ENCODE results near the gene MEIG1.
"Not testable (repeated sequence)": the region's sequence is repeated elsewhere in the genome, so short reads cannot be mapped to it uniquely, and the experiment has no call there.

The MEIG1 gene, protein sequence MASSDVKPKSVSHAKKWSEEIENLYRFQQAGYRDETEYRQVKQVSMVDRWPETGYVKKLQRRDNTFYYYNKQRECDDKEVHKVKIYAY

DNA sequence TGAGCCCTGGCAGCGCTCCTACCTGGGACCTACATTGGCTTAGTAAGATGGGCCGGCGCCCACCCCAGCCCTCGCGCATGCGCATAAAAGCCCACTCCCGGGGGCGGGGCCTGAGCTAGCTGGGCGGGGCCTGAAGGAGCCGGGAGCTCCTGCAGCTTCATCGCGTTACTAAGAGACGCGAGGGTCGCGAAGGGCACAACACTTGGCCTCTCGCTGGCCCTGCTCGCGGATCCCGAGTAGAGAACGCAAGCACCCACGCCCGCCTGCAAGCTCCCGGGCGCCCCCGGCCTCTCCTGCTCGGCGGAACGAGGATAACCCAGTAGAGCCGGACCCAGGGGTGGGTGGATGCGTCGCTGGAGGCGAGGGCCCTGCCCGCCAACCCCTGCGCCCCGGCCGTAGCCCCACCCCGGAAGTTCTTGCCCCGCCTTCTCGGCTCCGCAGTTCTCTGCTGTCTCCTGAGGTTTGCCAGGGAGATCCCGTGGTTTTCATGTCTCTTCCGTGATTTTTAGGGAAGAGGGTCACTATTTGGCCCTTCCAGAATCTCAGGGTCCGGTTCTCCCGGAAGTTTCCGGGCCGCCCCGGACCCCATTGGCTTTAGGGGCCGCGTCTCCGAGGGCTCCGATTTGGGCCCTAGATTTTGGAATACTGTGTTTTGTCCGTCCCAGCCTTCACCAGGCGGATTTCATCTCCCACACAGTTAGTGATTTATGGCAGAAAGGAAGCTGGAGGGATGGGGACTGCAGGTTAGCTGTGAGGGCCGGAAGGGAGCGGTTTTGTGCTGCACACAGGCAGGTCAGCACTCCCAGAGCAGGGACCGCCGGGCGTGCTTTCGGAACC, at the start of gene MEIG1:
Gene MEIG1 (plus strand): TSS at position 168 of the 837 bp plus-strand sequence. CDS start 7,081 bp downstream, outside the sequence.
- peak; percentile 92 for DNase-seq (ENCODE audit: low spot score)

DNA sequence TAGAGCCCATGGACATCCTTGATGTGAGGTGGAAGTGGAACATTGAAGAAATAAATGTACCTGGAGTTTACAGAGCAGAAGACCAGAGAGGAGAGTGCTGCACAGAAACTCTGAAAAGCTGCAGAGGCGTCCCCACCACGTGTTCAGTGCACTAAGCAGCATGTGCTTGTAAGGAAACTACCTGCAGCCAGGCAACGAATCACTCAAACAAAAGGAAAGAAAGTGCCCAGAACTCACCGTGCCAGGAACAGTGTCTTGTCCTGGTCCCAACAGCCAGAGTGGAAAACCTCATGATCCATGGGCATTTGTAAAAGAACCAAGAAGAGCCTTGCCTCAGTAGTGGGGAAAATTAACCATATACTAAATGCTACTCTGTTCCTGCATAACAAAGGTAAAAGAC, 48.2 kb upstream of the MEIG1 start:
- DNase-seq (ENCODE audit: low spot score) = no peak

DNA sequence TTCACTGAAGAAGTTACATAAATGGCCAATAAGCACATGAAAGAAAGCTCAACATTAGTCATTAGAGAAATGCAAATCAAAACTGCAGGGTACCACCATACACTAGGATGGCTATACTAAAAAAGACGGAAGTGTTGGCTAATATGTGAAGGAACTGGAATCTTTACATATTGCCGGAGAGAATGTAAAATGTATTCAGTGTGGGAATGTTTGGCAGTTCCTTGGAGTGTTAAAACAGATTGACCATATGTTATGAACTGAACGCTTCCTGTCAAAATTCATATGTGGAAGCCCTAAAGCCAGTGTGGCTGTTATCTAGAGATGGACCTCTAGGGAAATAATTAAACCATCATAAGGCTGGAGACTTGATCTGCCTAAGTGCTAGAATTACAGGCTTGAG, 47.4 kb upstream of the MEIG1 start:
- DNase-seq (ENCODE audit: low spot score) = no peak

DNA sequence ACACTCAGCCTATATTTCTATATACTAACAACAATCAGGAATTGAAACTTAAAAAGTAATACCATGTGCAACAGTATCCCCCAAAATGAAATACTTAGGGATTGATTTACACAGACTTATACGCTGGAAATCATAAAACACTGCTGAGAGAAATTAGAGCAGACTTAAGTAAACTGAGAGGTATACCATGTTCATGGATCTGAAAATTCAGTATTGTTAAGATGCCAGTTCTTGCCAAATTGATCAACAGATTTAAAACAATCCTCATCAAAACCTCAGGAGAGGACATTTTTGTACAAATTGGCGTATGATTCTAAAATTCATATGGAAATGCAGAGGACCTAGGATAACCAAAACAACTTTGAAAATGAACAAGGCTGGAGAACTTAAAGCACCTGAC, 42.6 kb upstream of the MEIG1 start:
- no peak for DNase-seq (ENCODE audit: low spot score)

DNA sequence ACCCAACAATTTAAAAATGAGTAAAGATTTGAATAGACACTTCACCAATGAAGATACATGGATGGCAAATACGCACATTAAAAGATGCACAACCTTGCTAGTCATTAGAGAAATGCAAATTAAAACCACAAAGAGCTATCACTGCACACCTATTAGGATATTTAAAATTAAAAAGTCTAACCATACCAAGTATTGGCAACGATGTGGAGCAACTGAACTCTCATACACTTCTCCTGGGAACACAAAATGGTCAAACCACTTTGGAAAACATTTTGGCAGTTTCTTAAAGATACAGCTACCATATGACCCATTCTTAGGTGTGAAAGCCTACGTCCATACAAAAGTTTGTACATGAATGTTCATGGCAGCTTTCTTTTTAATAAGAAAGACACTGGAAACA, 41.4 kb upstream of the MEIG1 start:
- no peak for DNase-seq (ENCODE audit: low spot score)

DNA sequence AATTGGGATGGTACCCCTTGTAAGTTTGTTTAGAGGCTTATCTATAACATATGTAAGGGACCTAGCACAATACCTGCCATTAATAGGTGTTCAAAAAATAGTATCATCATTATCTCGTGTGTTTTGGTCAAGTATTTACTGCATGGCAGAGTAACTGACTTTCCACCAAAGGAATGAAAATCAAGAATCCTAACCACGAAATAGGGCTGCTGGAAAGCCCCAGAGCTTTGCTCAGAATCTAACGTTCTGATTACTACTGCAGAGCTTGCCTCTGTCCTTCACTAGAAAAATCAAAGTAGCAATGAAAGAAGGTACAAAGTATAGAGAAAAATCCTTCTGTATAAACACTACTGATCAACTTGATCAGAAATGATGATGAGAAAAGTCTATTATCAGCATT, 40.2 kb upstream of the MEIG1 start:
- no peak for DNase-seq (ENCODE audit: low spot score)

DNA sequence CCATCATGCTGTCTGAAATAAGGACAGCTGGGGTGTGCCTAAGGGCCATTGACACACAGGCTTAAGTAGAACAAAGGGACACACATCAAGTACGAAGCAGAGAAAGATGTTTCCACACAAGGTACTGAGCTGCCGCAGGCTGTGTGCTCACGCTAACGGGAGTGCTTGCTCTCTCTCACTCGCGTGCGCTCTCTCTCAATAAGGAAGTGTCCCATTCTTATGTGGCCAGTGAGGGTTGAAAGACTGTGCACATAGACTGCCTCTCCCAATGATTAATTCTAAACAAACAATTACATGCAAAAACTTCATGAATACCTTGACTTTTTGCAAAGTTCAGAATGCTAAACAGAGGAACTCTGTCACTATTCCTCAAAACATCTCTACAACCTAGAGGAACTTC, 35.2 kb upstream of the MEIG1 start:
- DNase-seq (ENCODE audit: low spot score) = no peak

DNA sequence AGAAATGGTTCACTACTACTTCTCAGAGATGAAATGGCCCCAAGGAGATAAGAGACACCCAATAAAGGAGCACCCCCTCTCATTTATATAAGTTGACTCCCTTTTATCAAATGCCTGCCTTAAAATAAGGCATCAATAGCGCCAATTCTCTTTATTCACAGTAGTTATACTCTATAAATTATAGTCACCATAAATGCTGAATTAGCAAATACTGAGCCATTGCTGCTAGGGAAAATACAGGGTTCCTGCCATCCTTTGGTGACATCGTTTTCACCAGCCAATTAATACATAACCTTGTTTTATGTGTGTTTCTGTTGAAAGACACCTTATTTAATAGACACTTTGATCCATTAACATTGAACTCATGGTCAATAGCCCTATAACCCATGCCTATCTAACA, 33.9 kb upstream of the MEIG1 start:
- DNase-seq (ENCODE audit: low spot score) = no peak

DNA sequence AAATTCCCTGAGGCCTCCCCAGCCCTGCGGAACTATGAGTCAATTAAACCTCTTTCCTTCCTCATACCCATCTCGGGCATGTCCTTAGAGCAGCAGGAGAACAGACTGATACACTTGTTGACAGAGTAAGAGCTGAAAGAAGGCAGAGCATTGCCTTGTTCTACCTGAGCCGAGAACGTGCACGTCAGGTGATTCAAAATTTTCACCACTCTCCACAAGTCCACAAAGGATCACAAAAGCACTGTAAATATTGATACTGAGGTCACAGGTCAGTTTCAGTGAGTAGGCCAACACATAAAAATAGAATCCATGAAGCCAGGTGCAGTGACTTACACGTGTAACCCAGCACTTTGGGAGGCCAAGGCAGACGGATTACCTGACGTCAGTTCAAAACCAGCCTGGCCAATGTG, 33.1 kb upstream of the MEIG1 start:
- no peak for DNase-seq (ENCODE audit: low spot score)

DNA sequence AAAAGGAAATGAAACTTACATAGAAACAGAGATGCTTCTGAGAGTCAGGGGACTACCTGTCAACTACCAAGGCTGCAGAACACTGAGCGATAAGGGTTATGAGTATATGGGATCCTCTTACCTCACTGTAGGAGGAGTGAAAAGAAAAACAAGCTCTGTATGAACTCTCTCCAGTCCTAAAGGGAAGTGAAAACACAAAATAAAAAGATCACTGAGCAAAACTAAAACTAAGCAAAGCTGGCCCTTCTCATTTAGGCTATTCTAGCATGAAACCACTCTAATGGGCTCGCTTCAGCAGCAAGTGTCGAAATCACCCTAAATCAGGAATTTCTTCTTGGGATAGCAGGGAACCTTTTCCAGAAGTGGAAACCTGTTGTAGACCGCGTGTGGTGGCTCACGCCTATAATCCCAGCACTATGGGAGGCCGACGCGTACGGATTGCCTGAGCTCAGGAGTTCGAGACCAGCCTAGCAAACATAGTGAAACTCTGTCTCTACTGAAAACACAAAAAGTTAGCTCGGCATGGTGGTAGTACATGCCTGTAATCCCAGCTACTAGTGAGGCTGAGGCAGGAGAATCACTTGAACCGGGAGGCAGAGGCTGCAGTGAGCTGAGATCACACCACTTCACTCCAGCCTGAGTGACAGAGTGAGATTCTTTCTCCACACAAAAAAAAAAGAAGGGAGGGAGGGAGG, 32.3 kb upstream of the MEIG1 start:
- DNase-seq (ENCODE audit: low spot score) = peak; percentile 17

DNA sequence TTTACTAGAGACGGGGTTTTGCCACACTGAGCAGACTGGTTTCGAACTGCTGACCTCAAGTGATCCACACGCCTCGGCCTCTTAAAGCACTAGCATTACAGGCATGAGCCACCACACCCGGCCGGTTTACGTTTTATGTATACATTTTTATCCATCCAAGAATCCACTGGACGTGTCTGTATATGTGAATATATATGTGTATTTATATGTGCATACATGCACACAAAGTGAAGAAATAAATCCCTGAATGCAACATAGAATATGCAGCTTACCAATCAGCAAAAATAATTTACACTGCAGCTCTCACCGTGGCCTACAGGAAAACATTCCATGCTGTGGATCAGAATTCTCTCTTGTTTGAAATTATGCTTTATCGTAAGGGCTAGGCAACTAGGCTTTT, 28.6 kb upstream of the MEIG1 start:
- DNase-seq (ENCODE audit: low spot score) = no peak

- DNase-seq (ENCODE audit: low spot score) = no peak
These were observed 22.6 kb upstream of the MEIG1 start for GRCh38 chr10:14936584-14936983.

DNA sequence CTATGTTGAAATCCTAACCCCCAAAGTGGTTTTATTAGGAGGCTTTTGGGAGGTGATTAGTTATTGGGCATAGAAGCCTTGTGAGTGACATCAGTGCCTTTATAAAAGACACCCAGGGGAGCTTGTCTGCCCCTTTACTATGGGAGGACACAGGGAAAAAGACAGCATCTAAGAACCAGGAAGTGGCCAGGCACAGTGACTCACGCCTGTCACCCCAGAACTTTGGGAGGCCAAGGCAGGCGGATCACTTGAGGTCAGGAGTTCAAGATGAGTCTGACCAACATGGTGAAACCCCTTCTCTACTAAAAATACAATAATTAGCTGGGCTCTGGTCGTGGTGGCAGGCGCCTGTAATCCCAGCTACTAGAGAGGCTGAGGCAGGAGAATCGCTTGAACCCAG, 20.2 kb upstream of the MEIG1 start:
- not testable (repeated sequence) for DNase-seq (ENCODE audit: low spot score)

GRCh38 chr10:14942147-14942949, 16.8 kb upstream of the MEIG1 start:
- not testable (repeated sequence) for DNase-seq (ENCODE audit: low spot score)

GRCh38 chr10:14942950-14943338, 16.2 kb upstream of the MEIG1 start:
- not testable (repeated sequence) for DNase-seq (ENCODE audit: low spot score)

GRCh38 chr10:14945108-14945507, 14.1 kb upstream of the MEIG1 start:
- DNase-seq (ENCODE audit: low spot score) = no peak

DNA sequence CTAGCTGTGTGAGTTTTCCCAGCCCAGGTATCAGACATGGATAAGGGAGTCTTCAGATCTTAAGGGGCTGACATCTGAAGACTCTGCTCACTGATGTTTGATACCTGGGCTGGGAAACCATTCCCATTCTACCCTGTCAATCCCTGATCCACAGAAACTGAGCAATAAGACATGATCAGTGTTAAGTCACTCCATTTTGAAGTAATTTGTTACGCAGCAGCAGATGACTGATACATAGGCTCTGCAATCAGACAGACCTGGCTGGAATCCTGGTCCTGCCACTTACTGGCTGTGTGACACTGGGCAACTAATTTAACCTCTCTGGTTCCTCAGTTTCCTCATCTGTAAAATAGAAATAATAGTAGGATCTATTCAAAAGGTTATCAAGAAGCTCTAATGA, 11.9 kb upstream of the MEIG1 start:
- no peak for DNase-seq (ENCODE audit: low spot score)

DNA sequence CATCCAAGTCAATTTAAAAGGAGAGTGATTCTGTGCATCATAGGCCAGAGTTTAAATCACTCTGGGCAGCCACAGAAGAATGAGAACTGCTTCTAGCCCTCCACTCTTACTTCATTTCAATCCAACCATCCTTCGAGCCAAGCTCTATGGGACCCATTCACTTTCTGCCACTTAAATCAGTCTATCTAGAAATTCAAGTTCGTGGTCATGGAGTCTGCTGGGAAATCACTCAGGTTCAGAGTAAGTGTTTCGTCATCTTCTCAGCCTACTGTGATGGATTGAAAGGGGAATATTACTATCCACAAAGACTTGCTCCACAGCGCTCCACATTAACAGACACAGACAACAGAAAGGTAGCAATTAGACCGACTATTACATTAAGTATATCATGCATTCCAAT, 9.9 kb upstream of the MEIG1 start:
- DNase-seq (ENCODE audit: low spot score) = no peak

- DNase-seq (ENCODE audit: low spot score) = no peak
These were observed 6.3 kb upstream of the MEIG1 start for GRCh38 chr10:14952851-14953423.

- DNase-seq (ENCODE audit: low spot score) = peak; percentile 28
These were observed 5.7 kb upstream of the MEIG1 start for GRCh38 chr10:14953424-14954000.

DNA sequence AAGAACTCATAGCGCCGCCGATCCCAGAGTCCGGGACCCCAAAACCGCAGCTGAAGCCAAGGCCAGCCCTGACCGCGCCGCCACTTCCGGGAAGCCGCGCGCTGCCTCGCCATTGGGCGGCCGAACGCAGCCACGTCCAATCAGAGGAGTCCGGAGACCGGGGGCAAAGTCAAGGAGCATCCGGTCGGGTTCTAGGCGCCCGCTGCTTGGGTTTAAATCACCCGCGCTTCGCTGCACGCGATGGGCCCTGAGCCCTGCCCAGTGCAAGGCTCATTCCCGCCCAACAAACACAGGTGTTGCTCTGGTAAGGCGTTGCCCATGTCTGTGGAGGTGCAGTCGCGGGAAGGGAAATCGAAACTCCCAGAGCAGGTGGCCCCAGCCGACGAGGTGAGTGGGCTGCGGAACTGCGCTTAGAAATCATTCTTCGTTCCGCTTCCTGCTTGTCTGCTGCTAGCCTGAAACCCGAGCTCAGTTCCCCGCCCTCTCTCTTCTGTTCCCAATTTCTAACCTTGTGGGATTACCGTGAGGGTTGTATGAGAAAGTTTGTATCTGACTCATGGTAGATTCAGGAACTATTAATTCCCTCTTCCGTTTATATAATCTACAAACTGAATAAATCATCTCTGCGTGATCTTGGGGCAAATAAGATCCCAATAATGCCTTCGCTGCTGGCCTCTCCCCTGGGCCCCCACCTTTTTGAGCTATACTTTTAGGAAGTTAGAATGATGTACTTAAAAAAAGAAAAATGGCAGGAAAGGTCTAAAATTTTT, 5.0 kb upstream of the MEIG1 start, which contains the start of gene DCLRE1C:
Gene DCLRE1C (minus strand): TSS at position 96 of the 770 bp plus-strand sequence. CDS start 86 bp downstream, at position 10.
- peak; percentile 89 for DNase-seq (ENCODE audit: low spot score)
